HepG2 (cell line): ENCODE results near the gene SPATC1L. TPM values are rescaled to one million over a fixed set of nuclear protein-coding genes. Genes with fewer than 3 reads are reported as not detected.

Experiments
- ATAC-seq: fragments of 200-7000 bp; cut with Tn5 transposase; 3 replicates; pipeline ENCODE4 v1.9.1; 2020; ENCODE audit warnings: mild to moderate bottlenecking, moderate library complexity
- BruUV-seq: library from RNA; stranded (reverse); fragments of 400-500 nt; replicated peaks from 2 replicates; lab custom pipeline; 2021; lab: Mats Ljungman, UMichigan
- CTCF ChIA-PET: fragments of 300-600 bp; formaldehyde crosslinking; extraction: SDS; loops from one replicate; lab custom pipeline; 2021; ENCODE audit warnings: low total read pairs, inconsistent platforms, low intra/inter-chr PET ratio; lab: Yijun Ruan, JAX
- POLR2A ChIA-PET: fragments of 350-600 bp; sonication (Branson Sonifier 250); formaldehyde crosslinking; loops from one replicate; lab custom pipeline; 2020; ENCODE audit warnings: antibody characterized with exemption, inconsistent platforms; lab: Yijun Ruan, JAX
- DNase-seq: peaks from one replicate; pipeline ENCODE4 v3.0.0-alpha.2; 2015; ENCODE audit warnings: low spot score
- FAIRE-seq: peaks from 3 replicates; lab custom pipeline; 2011; peaks lifted over from hg19 to GRCh38; lab: Jason Lieb, UNC
- H2AFZ ChIP-seq: one replicate; pipeline ENCODE4 v1.6.1; 2011; ENCODE audit warnings: low read length, inconsistent platforms
- H3K27ac ChIP-seq: fragments of 300-600 bp; 3 replicates; pipeline ENCODE4 v1.8.0; 2011; ENCODE audit warnings: mixed run types, mild to moderate bottlenecking, mixed read lengths, low read length, inconsistent platforms; ENCODE audit not compliant: insufficient read depth; ENCODE audit errors: extremely low read length
- H3K27me3 ChIP-seq, 2 experiments: fragments of 200-600 bp in 1 of 2; 2 replicates in 1 of 2; 3 replicates in 1 of 2; pipeline versions ENCODE4 v1.6.0 to v1.8.0; 2011; ENCODE audit warnings: low read length in 2 of 2, mild to moderate bottlenecking in 2 of 2, moderate library complexity in 2 of 2, inconsistent platforms in 1 of 2; ENCODE audit not compliant: insufficient read depth in 2 of 2, control insufficient read depth in 1 of 2
- H3K36me3 ChIP-seq, 2 experiments: fragments of 200-600 bp in 1 of 2; replicated peaks in 1 of 2; 2 replicates in 1 of 2; 3 replicates in 1 of 2; pipeline versions ENCODE4 v1.5.1 to v1.8.0; 2011; ENCODE audit warnings: low read length in 2 of 2, inconsistent platforms in 1 of 2; ENCODE audit not compliant: insufficient read depth in 2 of 2, control insufficient read depth in 1 of 2
- H3K4me1 ChIP-seq: 2 replicates; pipeline ENCODE4 v1.5.1; 2012; ENCODE audit warnings: low read length, inconsistent platforms; ENCODE audit not compliant: insufficient read depth
- H3K4me2 ChIP-seq: 2 replicates; pipeline ENCODE4 v1.6.0; 2011; ENCODE audit warnings: low read depth, low read length, inconsistent platforms
- H3K4me3 ChIP-seq, 3 experiments: fragments of 200-600 bp in 1 of 3; sonication (generic), shearing (Covaris generic) in 1 of 3; replicated peaks in 1 of 3; 2 replicates each; pipeline ENCODE4 v1.5.1; 2011 to 2016; ENCODE audit warnings: low read length in 3 of 3, inconsistent platforms in 2 of 3, low read depth in 2 of 3, mild to moderate bottlenecking in 2 of 3, control low read depth in 1 of 3, mixed read lengths in 1 of 3; ENCODE audit not compliant: insufficient read depth in 1 of 3
- H3K79me2 ChIP-seq: one replicate; pipeline ENCODE4 v1.6.1; 2011; ENCODE audit warnings: low read length, inconsistent platforms; ENCODE audit not compliant: insufficient read depth
- H3K9ac ChIP-seq: 2 replicates; pipeline ENCODE4 v1.6.0; 2011; ENCODE audit warnings: mild to moderate bottlenecking, low read depth, low read length, inconsistent platforms; ENCODE audit not compliant: insufficient read depth
- H3K9me3 ChIP-seq: 2 replicates; pipeline ENCODE4 v1.5.1; 2012; ENCODE audit warnings: mild to moderate bottlenecking, low read length
- H4K20me1 ChIP-seq: 2 replicates; pipeline ENCODE4 v1.6.0; 2011; ENCODE audit warnings: inconsistent platforms, mild to moderate bottlenecking, low read length, moderate library complexity; ENCODE audit not compliant: insufficient read depth
- CREB1 ChIP-seq, 2 experiments: fragments of 450-650 bp in 1 of 2; IDR thresholded peaks; 2 replicates each; pipeline ENCODE4 v1.6.1; 2016 to 2017; ENCODE audit warnings: control low read depth in 1 of 2, mild to moderate bottlenecking in 1 of 2, missing compliant biosample characterization in 1 of 2, missing genetic modification characterization in 1 of 2
- GTF2F1 ChIP-seq: fragments of 150-350 bp; IDR thresholded peaks from 2 replicates; pipeline ENCODE4 v1.6.1; 2014; ENCODE audit warnings: low read length
- JUND ChIP-seq: sonication (generic); formaldehyde crosslinking; IDR thresholded peaks from 2 replicates; pipeline ENCODE4 v1.8.0; 2022; ENCODE audit warnings: mild to moderate bottlenecking, missing genetic modification reagents
- MYC ChIP-seq: sonication (generic); formaldehyde crosslinking; IDR thresholded peaks from 2 replicates; pipeline ENCODE4 v1.9.0; 2021; ENCODE audit warnings: missing genetic modification reagents, borderline replicate concordance
- SOX6 ChIP-seq, 2 experiments: fragments of 450-650 bp in 1 of 2; sonication (generic) in 1 of 2; formaldehyde crosslinking in 1 of 2; IDR thresholded peaks; 2 replicates each; pipeline versions ENCODE4 v1.4.0 to v1.6.1; 2017 to 2020; ENCODE audit warnings: antibody characterized with exemption in 1 of 2, mild to moderate bottlenecking in 1 of 2, missing genetic modification reagents in 1 of 2
- STAG1 ChIP-seq: sonication (generic); formaldehyde crosslinking; IDR thresholded peaks from 2 replicates; pipeline ENCODE4 v1.4.0; 2020; ENCODE audit warnings: missing genetic modification reagents
- TEAD3 ChIP-seq: optimal IDR thresholded peaks from 2 replicates; pipeline ENCODE3; 2016; ENCODE audit warnings: borderline replicate concordance
- ZFYVE20 ChIP-seq: sonication (generic); formaldehyde crosslinking; IDR thresholded peaks from 2 replicates; pipeline ENCODE4 v1.8.0; 2023; ENCODE audit warnings: low read depth, mild to moderate bottlenecking, moderate library complexity, missing genetic modification reagents, borderline replicate concordance
- ZNF383 ChIP-seq: sonication (generic); formaldehyde crosslinking; IDR thresholded peaks from 2 replicates; pipeline ENCODE4 v1.4.0; 2020; ENCODE audit warnings: missing genetic modification reagents, mild to moderate bottlenecking, borderline replicate concordance
- ZNF451 ChIP-seq: sonication (generic); formaldehyde crosslinking; IDR thresholded peaks from 2 replicates; pipeline ENCODE4 v1.5.0; 2020; ENCODE audit warnings: mild to moderate bottlenecking, missing genetic modification reagents
- ZNF607 ChIP-seq: sonication (generic); formaldehyde crosslinking; IDR thresholded peaks from 2 replicates; pipeline ENCODE4 v1.5.1; 2020; ENCODE audit warnings: missing genetic modification reagents, mild to moderate bottlenecking, borderline replicate concordance
- ZNF678 ChIP-seq: sonication (generic); formaldehyde crosslinking; IDR thresholded peaks from 2 replicates; pipeline ENCODE4 v1.4.0; 2020; ENCODE audit warnings: mild to moderate bottlenecking, missing genetic modification reagents
- WGBS: methylation state at CpG from one replicate; pipeline ENCODE4 v1.1.6; 2017; ENCODE audit warnings: low lambda C conversion rate; 5-methylcytosine and 5-hydroxymethylcytosine counted together
- in situ Hi-C: cut with HindIII; loops from 2 replicates; pipeline ENCODE4 v1.10.0; 2017; ENCODE audit warnings: low pct_unique_long_range_greater_than_20kb; ENCODE audit not compliant: extremely low pct_ligation_motif_present
- intact Hi-C: fragments of 100-400 bp; cut with micrococcal nuclease; formaldehyde crosslinking; loops from one replicate; pipeline ENCODE4 v1.10.0; 2022; ENCODE audit not compliant: unreplicated experiment
- polyA plus RNA-seq, 8 experiments: library from polyadenylated mRNA; depleted of rRNA in 3 of 8; stranded (reverse) in 7 of 8; unstranded in 1 of 8; fragments of >200 nt; fragmentation: Illumina TruSeq in 4 of 8; extraction: Trizol in 4 of 8; gene quantifications; 2 replicates each; pipeline versions ENCODE4 v1.2.1 to v1.2.3, GENCODE V29; 2011 to 2016; ENCODE audit warnings: low read depth in 4 of 8, missing spikeins in 1 of 8, mixed read lengths in 1 of 8; ENCODE audit not compliant: insufficient read depth in 1 of 8
- total RNA-seq, 5 experiments: library from RNA; depleted of rRNA; stranded (reverse); fragments of >200 nt; fragmentation: Illumina TruSeq; extraction: Trizol; gene quantifications; 2 replicates each; pipeline ENCODE4 v1.2.3, GENCODE V29; 2016; ENCODE audit warnings: low read depth in 1 of 5
- TF ChIP-seq, protein P1 (sequence below): sonication (generic); formaldehyde crosslinking; IDR thresholded peaks from 2 replicates; pipeline ENCODE4 v1.4.0; 2020; ENCODE audit warnings: missing genetic modification reagents

The SPATC1L gene
- total and polyA plus RNA-seq, 2 of the 13 experiments (the other 11 are each of a cell fraction or from before 2014, with no cell fraction given): 1.4 to 3.3 TPM

DNA sequence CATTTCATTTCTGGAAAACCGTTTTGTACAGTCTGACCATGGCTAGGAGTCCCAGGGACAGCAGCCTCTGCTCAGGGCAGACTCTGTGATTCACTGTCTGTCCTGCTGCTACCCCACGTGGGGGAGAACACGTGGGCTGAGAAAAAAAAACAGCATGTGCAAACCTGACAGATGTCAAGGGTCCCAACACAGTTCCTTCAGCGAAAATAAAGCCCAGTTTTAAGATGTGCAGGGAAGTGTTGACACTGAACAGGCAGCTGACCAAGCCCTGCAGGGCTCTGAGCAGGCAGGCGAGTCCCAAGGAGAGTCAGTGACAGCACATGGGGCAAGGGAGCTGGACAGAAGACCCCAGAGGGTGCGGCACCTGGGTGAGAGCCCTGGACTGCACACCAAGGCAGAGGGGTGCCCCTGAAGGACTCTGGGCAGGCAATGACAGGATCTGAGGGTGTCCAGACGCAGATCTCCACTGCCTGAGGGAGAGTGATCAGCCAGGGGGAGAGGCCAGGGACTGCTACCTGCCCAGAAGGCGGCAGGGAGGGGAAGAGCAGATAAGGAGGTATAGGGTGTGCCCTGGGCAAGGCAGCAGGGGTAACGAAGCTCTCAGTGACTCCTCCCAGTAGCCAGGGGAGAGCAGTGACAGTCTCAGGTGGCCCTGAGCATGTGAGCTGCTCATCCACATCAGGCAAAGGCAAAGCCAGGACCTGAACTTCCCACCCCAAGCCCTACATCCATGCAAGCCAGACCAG lies 5.1 kb upstream of the SPATC1L start:
- Histone ChIP-seq H3K36me3 (peaks cover 7 to 41% of the 10 kb centered on the region in 2 experiments), H2AFZ (no peak overlapping the region), H3K4me3 (no peak overlapping the region), H4K20me1 (no peaks in the 10 kb centered on the region), H3K79me2 (no peaks in the 10 kb centered on the region), H3K9me3 (no peaks in the 10 kb centered on the region), H3K4me2 (no peak overlapping the region), H3K27me3 (no peaks in the 10 kb centered on the region), H3K27ac (no peak overlapping the region), H3K4me1 (peaks cover 31% of the 10 kb centered on the region), H3K9ac (no peak overlapping the region)
- in situ Hi-C loops: no loop called here
- DNase-seq (no peak), FAIRE-seq (no peak), ATAC-seq (no peak; the same call in 1 of the 3 replicates)
- BruUV-seq: no TSS peak
- WGBS: 95% methylated on average over 8 of the region's 9 CpGs
- ChIA-PET POLR2A (no interaction called here), CTCF (no interaction called here)
- no peak for TF ChIP-seq SOX6 (IDR thresholded peaks at IDR 0.05)
- TF ChIP-seq SOX6 (CRISPR knock-in tag; IDR thresholded peaks at IDR 0.05): no peak
- 0 out of 2 replicates have a peak, but pooled peaks have one; percentile 43 for TF ChIP-seq ZFYVE20 (CRISPR knock-in tag)
- intact Hi-C loops: no loop called here

DNA sequence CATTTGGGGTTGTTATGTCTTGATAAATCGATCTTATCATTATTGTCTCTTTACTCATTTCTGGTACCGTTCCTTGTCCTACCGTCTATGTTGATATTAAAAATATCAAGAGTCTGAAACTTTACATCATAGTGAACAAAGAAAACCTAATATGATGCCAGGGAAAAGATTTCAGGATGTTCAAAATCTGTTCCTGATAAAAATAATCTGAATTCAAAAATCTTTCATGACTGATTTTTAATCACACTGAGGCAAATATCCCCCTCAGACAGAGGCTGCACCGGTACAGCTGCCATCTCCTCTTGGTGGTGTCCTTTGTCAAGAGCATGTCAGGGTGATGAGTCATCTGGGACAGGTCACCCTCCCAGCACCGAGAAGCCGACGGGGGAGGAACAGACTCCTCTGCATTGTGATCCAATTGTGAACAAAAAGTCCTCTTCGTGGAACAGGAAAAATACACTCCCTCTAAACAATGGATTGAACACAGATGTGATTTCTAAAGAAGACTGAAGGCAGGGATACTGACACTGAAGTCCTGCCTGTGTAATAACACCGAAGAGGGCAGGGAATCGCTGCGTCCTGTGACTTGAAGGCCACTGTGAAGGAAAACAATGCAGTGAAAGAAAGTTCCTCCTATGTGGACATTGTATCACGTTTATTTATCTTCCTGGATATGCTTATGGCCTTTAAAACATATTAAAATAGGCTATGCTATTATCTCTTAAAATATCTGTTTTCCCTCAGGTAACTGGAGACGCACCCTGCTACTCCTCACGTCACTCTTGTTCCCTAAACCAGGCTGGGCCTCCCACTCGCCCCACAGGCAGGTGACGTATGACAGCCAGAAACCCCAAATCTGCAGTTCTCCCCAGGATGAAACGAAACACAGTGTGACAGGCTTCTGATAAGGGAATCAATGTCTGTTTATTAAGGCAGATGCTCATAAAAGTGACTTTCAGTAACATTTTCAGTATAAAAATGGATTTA lies 4.3 kb upstream of the SPATC1L start:
- POLR2A ChIA-PET: no interaction called here
- WGBS: 65% methylated on average over 17 of the region's 17 CpGs
- Histone ChIP-seq H4K20me1 (no peaks in the 10 kb centered on the region), H3K4me1 (peaks cover 32% of the 10 kb centered on the region), H3K4me3 (no peak overlapping the region), H3K27ac (no peak overlapping the region), H3K36me3 (peaks cover 2 to 32% of the 10 kb centered on the region in 2 experiments), H3K27me3 (no peaks in the 10 kb centered on the region), H3K9me3 (no peaks in the 10 kb centered on the region), H3K9ac (no peak overlapping the region), H3K4me2 (no peak overlapping the region), H2AFZ (no peak overlapping the region), H3K79me2 (no peaks in the 10 kb centered on the region)
- CTCF ChIA-PET: no interaction called here
- intact Hi-C loops: no loop called here
- ATAC-seq (peak; percentile 14; the same call in 1 of the 3 replicates), FAIRE-seq (peak; percentile 47), DNase-seq (peak; percentile 55)
- in situ Hi-C loops: no loop called here
- no TSS peak for BruUV-seq
- TF ChIP-seq ZNF607 (no peak), TEAD3 (CRISPR knock-in tag) (peak; percentile 73), MYC (CRISPR knock-in tag) (no peak), STAG1 (CRISPR knock-in tag) (peak; percentile 13; the same call in 1 of the 2 replicates), JUND (CRISPR knock-in tag) (peak; percentile 83), ZNF451 (no peak), CREB1 (IDR thresholded peaks at IDR 0.05) (0 out of 2 replicates have a peak, but pooled peaks have one; percentile 3), CREB1 (CRISPR knock-in tag; IDR thresholded peaks at IDR 0.05) (no peak), ZNF678 (CRISPR knock-in tag) (no peak), GTF2F1 (no peak), ZNF383 (CRISPR knock-in tag) (no peak)
- TF ChIP-seq, protein P1, sequence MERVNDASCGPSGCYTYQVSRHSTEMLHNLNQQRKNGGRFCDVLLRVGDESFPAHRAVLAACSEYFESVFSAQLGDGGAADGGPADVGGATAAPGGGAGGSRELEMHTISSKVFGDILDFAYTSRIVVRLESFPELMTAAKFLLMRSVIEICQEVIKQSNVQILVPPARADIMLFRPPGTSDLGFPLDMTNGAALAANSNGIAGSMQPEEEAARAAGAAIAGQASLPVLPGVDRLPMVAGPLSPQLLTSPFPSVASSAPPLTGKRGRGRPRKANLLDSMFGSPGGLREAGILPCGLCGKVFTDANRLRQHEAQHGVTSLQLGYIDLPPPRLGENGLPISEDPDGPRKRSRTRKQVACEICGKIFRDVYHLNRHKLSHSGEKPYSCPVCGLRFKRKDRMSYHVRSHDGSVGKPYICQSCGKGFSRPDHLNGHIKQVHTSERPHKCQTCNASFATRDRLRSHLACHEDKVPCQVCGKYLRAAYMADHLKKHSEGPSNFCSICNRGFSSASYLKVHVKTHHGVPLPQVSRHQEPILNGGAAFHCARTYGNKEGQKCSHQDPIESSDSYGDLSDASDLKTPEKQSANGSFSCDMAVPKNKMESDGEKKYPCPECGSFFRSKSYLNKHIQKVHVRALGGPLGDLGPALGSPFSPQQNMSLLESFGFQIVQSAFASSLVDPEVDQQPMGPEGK: peak; percentile 50; the same call in 1 of the 2 replicates
